Measurements from ENCODE around the gene OR8B8.

GRCh38 chr11:124467381-124467927, 22.0 kb upstream of the OR8B8 start:
- TF ChIP-seq ZNF274 (IDR thresholded peaks at IDR 0.05; ENCODE audit: low read depth, low read length) (no peak), YY1 (IDR thresholded peaks at IDR 0.05; ENCODE audit: insufficient read depth, insufficient read length) (no peak), SUZ12 (IDR thresholded peaks at IDR 0.05; ENCODE audit: extremely low read depth, insufficient read depth, insufficient read length) (no peak)

Data from NT2/D1 (cell line).